Right atrium auricular region (tissue), 2 donors: ENCODE data around the gene PHGDH. TPM values are rescaled to one million over a fixed set of nuclear protein-coding genes. Genes with fewer than 3 reads are reported as not detected.

Experiments
- DNase-seq: peaks from one replicate; pipeline ENCODE4 v3.0.0-alpha.2; 2019; ENCODE audit warnings: low spot score
- H3K27ac ChIP-seq, 2 donors: fragments of 200-600 bp; sonication (generic); 1 replicate in 1 of 2; 2 replicates in 1 of 2; pipeline ENCODE4 v1.5.1; 2016 to 2019
- H3K27me3 ChIP-seq, 2 donors: fragments of 200-600 bp; sonication (generic); one replicate each; pipeline versions ENCODE4 v1.5.1 to v1.6.0; 2017 to 2019
- H3K36me3 ChIP-seq: fragments of 200-600 bp; sonication (generic); one replicate; pipeline ENCODE4 v1.5.1; 2016
- H3K4me1 ChIP-seq, 2 donors: fragments of 200-600 bp; sonication (generic); one replicate each; pipeline versions ENCODE4 v1.5.1 to v1.6.0; 2017 to 2019
- H3K4me3 ChIP-seq, 2 donors: fragments of 200-600 bp; sonication (generic); 1 replicate in 1 of 2; 2 replicates in 1 of 2; pipeline ENCODE4 v1.5.1; 2017 to 2019; ENCODE audit warnings: mild to moderate bottlenecking in 1 of 2, moderate library complexity in 1 of 2
- H3K9me3 ChIP-seq, 2 donors: fragments of 200-600 bp; sonication (generic); one replicate each; pipeline ENCODE4 v1.5.1; 2019
- CTCF ChIP-seq, 2 donors: fragments of 200-600 bp; sonication (generic); IDR thresholded peaks; one replicate each; pipeline ENCODE4 v1.5.1; 2019; ENCODE audit warnings: antibody characterized with exemption in 2 of 2
- total RNA-seq, 2 donors: library from RNA; depleted of rRNA; stranded (reverse); fragments of >200 nt; gene quantifications; one replicate each; pipeline ENCODE4 v1.1.0, GENCODE V29; 2016

The PHGDH gene
- total RNA-seq, 2 donors from 2014 or later, result 23.5 to 29.4 TPM

GRCh38 chr1:119774746-119775490 is 63.2 kb downstream of the PHGDH start:
- Histone ChIP-seq H3K36me3 (no peaks in the 10 kb centered on the region), H3K9me3 (no peaks in the 10 kb centered on the region), H3K27me3 (no peaks in the 10 kb centered on the region), H3K4me3 (no peak overlapping the region), H3K27ac (peak overlapping the region in 1 of 2 donors; percentile 78), H3K4me1 (peaks cover 0 to 21% of the 10 kb centered on the region in 2 donors)
- TF ChIP-seq CTCF (IDR thresholded peaks at IDR 0.05), result no peak
- no peak for DNase-seq

GRCh38 chr1:119778359-119778758 is 66.6 kb downstream of the PHGDH start:
- Histone ChIP-seq H3K9me3 (no peaks in the 10 kb centered on the region), H3K4me1 (peaks cover 0 to 4% of the 10 kb centered on the region in 2 donors), H3K4me3 (no peak overlapping the region), H3K27me3 (no peaks in the 10 kb centered on the region), H3K36me3 (no peaks in the 10 kb centered on the region), H3K27ac (no peak overlapping the region)
- no peak for TF ChIP-seq CTCF (IDR thresholded peaks at IDR 0.05)
- no peak for DNase-seq

DNA sequence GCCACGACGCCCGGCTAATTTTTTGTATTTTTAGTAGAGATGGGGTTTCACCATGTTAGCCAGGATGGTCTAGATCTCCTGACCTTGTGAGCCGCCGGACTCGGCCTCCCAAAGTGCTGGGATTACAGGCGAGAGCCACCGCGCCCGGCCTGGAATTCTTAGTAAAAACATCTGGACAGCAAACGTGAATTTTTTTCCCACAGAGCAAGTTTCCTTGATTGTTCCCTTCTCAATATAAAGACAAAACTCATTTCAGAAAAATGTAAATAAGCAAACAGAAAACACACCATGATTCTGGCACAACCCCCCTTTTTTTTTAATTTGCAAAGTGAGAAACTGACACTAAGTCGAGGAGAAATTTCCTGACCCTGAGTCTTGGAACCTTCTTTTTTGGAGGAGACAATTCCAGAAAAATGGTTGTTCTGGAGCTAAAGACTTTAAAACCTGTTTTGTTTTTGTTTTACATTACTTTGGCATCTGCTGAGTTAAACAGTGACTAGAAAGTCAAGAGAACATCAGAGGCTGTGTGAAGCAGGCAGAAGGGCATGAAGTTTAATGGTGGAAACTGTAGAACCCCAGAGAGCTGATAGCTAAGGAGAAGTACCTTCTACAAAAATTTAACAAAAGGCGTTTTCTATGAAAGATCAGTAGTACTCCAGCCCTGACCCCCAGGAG is 67.3 kb downstream of the PHGDH start:
- no peak overlapping the region for H3K4me3 ChIP-seq
- H3K27ac ChIP-seq, result peak overlapping the region in 1 of 2 donors; percentile 79
- no peaks in the 10 kb centered on the region for H3K27me3 ChIP-seq
- H3K36me3 ChIP-seq, result no peaks in the 10 kb centered on the region
- no peaks in the 10 kb centered on the region for H3K9me3 ChIP-seq
- DNase-seq, result no peak
- no peaks in the 10 kb centered on the region for H3K4me1 ChIP-seq
- TF ChIP-seq CTCF (IDR thresholded peaks at IDR 0.05), result no peak

DNA sequence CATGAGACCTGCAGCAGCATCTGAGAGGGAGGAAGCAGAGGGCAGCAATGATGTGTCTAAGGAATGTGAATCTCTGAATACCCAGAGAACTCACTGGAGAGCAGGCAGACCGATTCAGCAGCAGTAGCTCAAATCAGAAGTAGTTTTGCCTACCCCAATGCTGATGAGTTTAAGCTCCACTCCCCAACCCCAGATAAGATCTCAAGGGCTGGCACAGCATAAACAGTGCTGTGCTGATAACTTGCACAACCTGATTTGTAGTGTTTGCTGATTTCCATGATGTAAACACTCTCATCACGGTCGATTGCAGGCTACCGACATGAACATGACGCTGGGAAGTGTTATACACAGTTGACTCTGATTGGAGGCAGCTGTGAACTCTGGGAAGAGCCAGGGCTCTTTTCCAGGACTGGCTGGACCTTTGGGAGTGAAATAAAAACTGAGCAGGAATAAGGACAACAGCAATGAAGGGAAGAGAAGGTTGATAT is 68.2 kb downstream of the PHGDH start:
- Histone ChIP-seq H3K4me3 (peak overlapping the region in 1 of 2 donors; percentile 21), H3K36me3 (no peaks in the 10 kb centered on the region), H3K9me3 (no peaks in the 10 kb centered on the region), H3K4me1 (no peaks in the 10 kb centered on the region), H3K27ac (peak overlapping the region in 1 of 2 donors; percentile 79), H3K27me3 (no peaks in the 10 kb centered on the region)
- no peak for DNase-seq
- no peak for TF ChIP-seq CTCF (IDR thresholded peaks at IDR 0.05)

GRCh38 chr1:119781434-119782210 is 69.9 kb downstream of the PHGDH start:
- DNase-seq, result no peak
- H3K9me3 ChIP-seq, result no peaks in the 10 kb centered on the region
- no peak for TF ChIP-seq CTCF (IDR thresholded peaks at IDR 0.05)
- no peaks in the 10 kb centered on the region for H3K4me1 ChIP-seq
- H3K4me3 ChIP-seq, result no peak overlapping the region
- no peaks in the 10 kb centered on the region for H3K36me3 ChIP-seq
- H3K27me3 ChIP-seq, result no peaks in the 10 kb centered on the region
- no peak overlapping the region for H3K27ac ChIP-seq
